Loucy (cell line): ENCODE results near the gene TPK1.

ENCODE experiments used
- H2AFZ ChIP-seq: fragments of 200-600 bp; sonication (generic); 2 replicates; pipeline ENCODE4 v1.6.0; 2016; ENCODE audit warnings: antibody characterized with exemption, mild to moderate bottlenecking, low read length, moderate library complexity
- H3F3A ChIP-seq: fragments of 200-600 bp; 2 replicates; pipeline ENCODE4 v1.6.0; 2016; ENCODE audit warnings: antibody characterized with exemption, low read depth, mild to moderate bottlenecking
- H3K27me3 ChIP-seq: fragments of 200-600 bp; sonication (generic); 2 replicates; pipeline ENCODE4 v1.6.1; 2014; ENCODE audit warnings: low read length, mild to moderate bottlenecking; ENCODE audit not compliant: insufficient read depth, poor library complexity, severe bottlenecking
- H3K36me3 ChIP-seq: fragments of 200-600 bp; sonication (generic); 2 replicates; pipeline ENCODE4 v1.6.1; 2016; ENCODE audit warnings: low read length; ENCODE audit not compliant: insufficient read depth
- H3K4me1 ChIP-seq: fragments of 200-600 bp; sonication (generic); 2 replicates; pipeline ENCODE4 v1.5.1; 2014; ENCODE audit warnings: low read length, mild to moderate bottlenecking; ENCODE audit not compliant: insufficient read depth, poor library complexity, severe bottlenecking
- H3K4me2 ChIP-seq: fragments of 200-600 bp; sonication (generic); 2 replicates; pipeline ENCODE4 v1.6.0; 2014; ENCODE audit warnings: antibody characterized with exemption, low read length, low read depth, mild to moderate bottlenecking; ENCODE audit not compliant: poor library complexity, severe bottlenecking
- H3K4me3 ChIP-seq: fragments of 200-600 bp; sonication (generic); 2 replicates; pipeline ENCODE4 v1.5.1; 2014; ENCODE audit warnings: low read length, mild to moderate bottlenecking, mixed read lengths; ENCODE audit not compliant: poor library complexity, severe bottlenecking
- H3K79me2 ChIP-seq: fragments of 200-600 bp; sonication (generic); 2 replicates; pipeline ENCODE4 v1.6.1; 2014; ENCODE audit warnings: low read length; ENCODE audit not compliant: insufficient read depth
- H3K9ac ChIP-seq: fragments of 200-600 bp; sonication (generic); 2 replicates; pipeline ENCODE4 v1.6.0; 2014; ENCODE audit warnings: mild to moderate bottlenecking, low read depth, low read length, moderate library complexity; ENCODE audit not compliant: poor library complexity, severe bottlenecking
- H3K9me2 ChIP-seq: fragments of 200-600 bp; sonication (generic); replicated peaks from 2 replicates; pipeline ENCODE4 v1.6.1; 2016; ENCODE audit warnings: low read depth, low read length, mixed read lengths
- H3K9me3 ChIP-seq: fragments of 200-600 bp; sonication (generic); 2 replicates; pipeline ENCODE4 v1.6.1; 2014; ENCODE audit warnings: mild to moderate bottlenecking, antibody characterized with exemption, low read length, low read depth; ENCODE audit not compliant: insufficient read depth
- H4K20me1 ChIP-seq: fragments of 200-600 bp; sonication (generic); 2 replicates; pipeline ENCODE4 v1.6.0; 2014; ENCODE audit warnings: antibody characterized with exemption, low read length, mild to moderate bottlenecking; ENCODE audit not compliant: insufficient read depth, poor library complexity, severe bottlenecking
- EZH2phosphoT487 ChIP-seq: fragments of 200-600 bp; IDR thresholded peaks from 2 replicates; pipeline ENCODE4 v1.6.1; 2018; ENCODE audit warnings: antibody characterized with exemption, mild to moderate bottlenecking, moderate library complexity, borderline replicate concordance
- TF ChIP-seq, protein P1 (sequence below): fragments of 200-600 bp; sonication (generic); conservative IDR thresholded peaks from 2 replicates; pipeline ENCODE4 v1.5.1; 2014; ENCODE audit warnings: mild to moderate bottlenecking, antibody characterized with exemption, low read length

The TPK1 gene

DNA sequence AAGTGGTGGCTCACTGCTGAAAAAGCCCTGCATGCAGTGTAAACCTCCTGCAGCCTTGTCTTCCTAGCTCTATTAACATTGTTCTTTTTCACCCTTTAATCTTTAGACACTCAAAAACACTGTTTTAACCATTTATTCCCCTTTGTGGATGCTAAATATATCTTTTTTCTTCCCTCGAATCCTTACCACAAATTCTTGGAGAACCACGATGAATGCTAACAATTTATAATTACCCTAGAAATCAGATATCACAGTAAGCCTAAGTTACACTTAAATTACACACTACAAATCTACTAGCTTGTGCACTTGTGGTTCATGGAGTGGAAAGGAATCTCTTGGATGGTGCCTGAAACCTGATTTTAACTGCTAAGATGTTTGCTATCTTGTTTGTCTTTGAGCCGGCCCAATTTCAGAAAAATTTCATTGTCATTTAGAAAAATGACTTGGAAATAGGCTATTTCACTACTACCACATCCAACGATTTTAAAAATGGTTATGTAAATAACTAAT lies 307.3 kb downstream of the TPK1 start:
- H2AFZ ChIP-seq, result no peak overlapping the region
- H3K4me1 ChIP-seq, result no peaks in the 10 kb centered on the region
- no peaks in the 10 kb centered on the region for H3K36me3 ChIP-seq
- H3K79me2 ChIP-seq, result no peaks in the 10 kb centered on the region
- no peak overlapping the region for H3K4me3 ChIP-seq
- no peaks in the 10 kb centered on the region for H3K27me3 ChIP-seq
- no peak for TF ChIP-seq EZH2phosphoT487
- TF ChIP-seq, protein P1, sequence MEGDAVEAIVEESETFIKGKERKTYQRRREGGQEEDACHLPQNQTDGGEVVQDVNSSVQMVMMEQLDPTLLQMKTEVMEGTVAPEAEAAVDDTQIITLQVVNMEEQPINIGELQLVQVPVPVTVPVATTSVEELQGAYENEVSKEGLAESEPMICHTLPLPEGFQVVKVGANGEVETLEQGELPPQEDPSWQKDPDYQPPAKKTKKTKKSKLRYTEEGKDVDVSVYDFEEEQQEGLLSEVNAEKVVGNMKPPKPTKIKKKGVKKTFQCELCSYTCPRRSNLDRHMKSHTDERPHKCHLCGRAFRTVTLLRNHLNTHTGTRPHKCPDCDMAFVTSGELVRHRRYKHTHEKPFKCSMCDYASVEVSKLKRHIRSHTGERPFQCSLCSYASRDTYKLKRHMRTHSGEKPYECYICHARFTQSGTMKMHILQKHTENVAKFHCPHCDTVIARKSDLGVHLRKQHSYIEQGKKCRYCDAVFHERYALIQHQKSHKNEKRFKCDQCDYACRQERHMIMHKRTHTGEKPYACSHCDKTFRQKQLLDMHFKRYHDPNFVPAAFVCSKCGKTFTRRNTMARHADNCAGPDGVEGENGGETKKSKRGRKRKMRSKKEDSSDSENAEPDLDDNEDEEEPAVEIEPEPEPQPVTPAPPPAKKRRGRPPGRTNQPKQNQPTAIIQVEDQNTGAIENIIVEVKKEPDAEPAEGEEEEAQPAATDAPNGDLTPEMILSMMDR, result no peak
- no peaks in the 10 kb centered on the region for H3K9me3 ChIP-seq
- no peak overlapping the region for H3K9ac ChIP-seq
- H3K9me2 ChIP-seq, result no peaks in the 10 kb centered on the region
- no peak overlapping the region for H3K4me2 ChIP-seq
- no peaks in the 10 kb centered on the region for H4K20me1 ChIP-seq
- H3F3A ChIP-seq, result no peaks in the 10 kb centered on the region

- Histone ChIP-seq H2AFZ (no peak overlapping the region), H3K36me3 (no peaks in the 10 kb centered on the region), H3K9me3 (no peaks in the 10 kb centered on the region), H3F3A (no peaks in the 10 kb centered on the region), H3K9me2 (no peaks in the 10 kb centered on the region), H3K27me3 (no peaks in the 10 kb centered on the region), H3K4me1 (no peaks in the 10 kb centered on the region), H3K4me3 (no peak overlapping the region), H3K4me2 (no peak overlapping the region), H3K79me2 (no peaks in the 10 kb centered on the region), H3K9ac (no peak overlapping the region), H4K20me1 (no peaks in the 10 kb centered on the region)
- TF ChIP-seq, protein P1, result no peak
- TF ChIP-seq EZH2phosphoT487, result no peak
These were observed 308.8 kb downstream of the TPK1 start for GRCh38 chr7:144527051-144527471.

DNA sequence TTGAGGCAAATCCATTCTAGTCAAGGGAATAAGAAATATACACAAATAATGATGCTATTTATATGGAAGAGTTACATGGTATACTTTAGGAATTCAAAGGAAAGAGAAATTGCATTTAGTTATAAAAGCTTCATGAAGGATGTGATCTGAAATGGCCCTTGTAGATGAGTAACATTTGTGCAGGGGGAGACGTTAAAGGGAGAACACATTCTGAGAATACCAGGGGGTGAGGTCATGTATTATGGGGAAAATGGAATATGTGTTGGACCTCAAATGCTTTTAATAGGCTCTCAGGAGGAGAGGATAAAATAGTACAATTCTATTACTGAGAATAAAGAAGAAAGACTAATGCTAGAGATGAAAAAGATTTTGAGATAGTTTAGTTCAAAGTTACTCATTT lies 309.9 kb downstream of the TPK1 start:
- no peak for TF ChIP-seq EZH2phosphoT487
- TF ChIP-seq, protein P1, result no peak
- H3K4me3 ChIP-seq, result no peak overlapping the region
- H3K4me1 ChIP-seq, result no peaks in the 10 kb centered on the region
- no peaks in the 10 kb centered on the region for H3K9me3 ChIP-seq
- H3F3A ChIP-seq, result no peaks in the 10 kb centered on the region
- H3K9me2 ChIP-seq, result no peaks in the 10 kb centered on the region
- H3K9ac ChIP-seq, result no peak overlapping the region
- H4K20me1 ChIP-seq, result no peaks in the 10 kb centered on the region
- H3K27me3 ChIP-seq, result no peaks in the 10 kb centered on the region
- no peaks in the 10 kb centered on the region for H3K36me3 ChIP-seq
- no peak overlapping the region for H2AFZ ChIP-seq
- H3K4me2 ChIP-seq, result no peak overlapping the region
- no peaks in the 10 kb centered on the region for H3K79me2 ChIP-seq
